Spinal cord (tissue), 10 donors: ENCODE results near the gene CDH22. TPM values are rescaled to one million over a fixed set of nuclear protein-coding genes. Genes with fewer than 3 reads are reported as not detected.

Source experiments
- DNase-seq, 6 donors: peaks; one replicate each; pipeline versions ENCODE4 v3.0.0 to v3.0.0-alpha.2; 2013 to 2015; ENCODE audit warnings: low spot score in 6 of 6, low read depth in 4 of 6
- H3K27ac ChIP-seq: one replicate; pipeline ENCODE4 v1.5.1; 2013; ENCODE audit warnings: low read depth, low read length, control low read depth
- H3K27me3 ChIP-seq: one replicate; pipeline ENCODE4 v1.6.1; 2013; ENCODE audit warnings: low read length; ENCODE audit not compliant: control insufficient read depth, insufficient read depth
- H3K36me3 ChIP-seq: one replicate; pipeline ENCODE4 v1.6.1; 2013; ENCODE audit warnings: low read length; ENCODE audit not compliant: control insufficient read depth, insufficient read depth
- H3K4me1 ChIP-seq: one replicate; pipeline ENCODE4 v1.6.1; 2013; ENCODE audit warnings: low read length; ENCODE audit not compliant: control insufficient read depth, insufficient read depth
- H3K4me3 ChIP-seq: one replicate; pipeline ENCODE4 v1.5.1; 2013; ENCODE audit warnings: low read depth, low read length, control low read depth
- H3K9me3 ChIP-seq: one replicate; pipeline ENCODE4 v1.6.1; 2013; ENCODE audit warnings: low read length; ENCODE audit not compliant: control insufficient read depth, insufficient read depth
- WGBS: methylation state at CpG from one replicate; pipeline ENCODE4 v1.1.5; 2013; ENCODE audit warnings: missing lambda C conversion rate; ENCODE audit not compliant: insufficient coverage; 5-methylcytosine and 5-hydroxymethylcytosine counted together
- polyA plus RNA-seq, 2 donors: library from polyadenylated mRNA; unstranded; fragments of 120-200 nt; gene quantifications; one replicate each; pipeline ENCODE4 v1.2.1, GENCODE V29; 2013; ENCODE audit not compliant: insufficient read length in 2 of 2
- total RNA-seq, 2 donors: library from RNA; depleted of rRNA in 1 of 2; stranded (reverse); fragments of 120-200 nt in 1 of 2; fragments of >200 nt in 1 of 2; gene quantifications; one replicate each; pipeline versions ENCODE4 v1.2.3 to v1.2.4, GENCODE V29; 2013 to 2014
- donor health status: healthy.

CDH22 gene
- total and polyA plus RNA-seq, 4 donors, result 1.6 to 13.1 (median 7.5) TPM

DNA sequence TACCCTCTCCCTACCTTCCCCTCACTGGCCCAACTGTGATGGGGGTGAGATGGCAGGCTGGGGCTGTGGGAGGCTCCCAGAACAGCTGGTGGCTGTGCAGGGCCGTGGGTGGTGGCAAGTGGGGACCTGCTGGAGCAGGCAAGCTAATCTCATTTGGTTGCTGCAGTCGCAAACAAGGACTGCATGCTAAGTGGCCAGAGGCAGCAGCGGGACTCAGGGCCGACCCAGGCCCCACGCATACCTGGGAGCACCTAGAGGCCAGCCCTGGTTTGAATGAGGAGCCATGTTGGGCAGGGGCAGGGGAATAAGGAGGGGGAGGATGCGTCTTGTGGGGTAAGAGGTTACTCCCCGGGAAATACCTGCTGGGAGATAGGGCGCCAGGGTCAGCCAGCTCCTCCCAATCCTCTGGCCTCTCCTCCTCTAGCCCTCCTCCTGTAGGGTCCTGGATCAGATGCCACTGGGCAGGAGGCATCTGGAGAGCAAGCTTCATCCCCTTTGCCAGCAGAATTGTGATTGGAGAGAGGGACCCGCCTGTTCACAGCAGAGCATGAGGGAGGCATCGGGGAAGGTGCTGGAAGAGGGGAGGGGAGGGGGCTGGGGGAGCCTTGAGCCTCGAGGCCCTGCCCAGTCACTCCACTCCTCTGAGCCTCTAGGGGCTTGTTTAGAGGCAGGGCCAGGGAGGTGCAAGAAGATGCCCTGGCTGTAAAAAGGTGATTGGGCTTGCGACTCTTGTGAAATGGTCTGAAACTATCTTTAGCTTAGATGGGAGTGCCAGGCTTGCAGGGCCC, 24.3 kb upstream of the CDH22 start:
- no peak for DNase-seq
- H3K4me3 ChIP-seq, result no peak overlapping the region
- WGBS, result 57% methylated on average over 9 of the region's 12 CpGs
- no peaks in the 10 kb centered on the region for H3K36me3 ChIP-seq
- peaks cover 34% of the 10 kb centered on the region for H3K4me1 ChIP-seq
- H3K9me3 ChIP-seq, result no peaks in the 10 kb centered on the region
- peaks cover 5% of the 10 kb centered on the region for H3K27me3 ChIP-seq
- H3K27ac ChIP-seq, result no peak overlapping the region

DNA sequence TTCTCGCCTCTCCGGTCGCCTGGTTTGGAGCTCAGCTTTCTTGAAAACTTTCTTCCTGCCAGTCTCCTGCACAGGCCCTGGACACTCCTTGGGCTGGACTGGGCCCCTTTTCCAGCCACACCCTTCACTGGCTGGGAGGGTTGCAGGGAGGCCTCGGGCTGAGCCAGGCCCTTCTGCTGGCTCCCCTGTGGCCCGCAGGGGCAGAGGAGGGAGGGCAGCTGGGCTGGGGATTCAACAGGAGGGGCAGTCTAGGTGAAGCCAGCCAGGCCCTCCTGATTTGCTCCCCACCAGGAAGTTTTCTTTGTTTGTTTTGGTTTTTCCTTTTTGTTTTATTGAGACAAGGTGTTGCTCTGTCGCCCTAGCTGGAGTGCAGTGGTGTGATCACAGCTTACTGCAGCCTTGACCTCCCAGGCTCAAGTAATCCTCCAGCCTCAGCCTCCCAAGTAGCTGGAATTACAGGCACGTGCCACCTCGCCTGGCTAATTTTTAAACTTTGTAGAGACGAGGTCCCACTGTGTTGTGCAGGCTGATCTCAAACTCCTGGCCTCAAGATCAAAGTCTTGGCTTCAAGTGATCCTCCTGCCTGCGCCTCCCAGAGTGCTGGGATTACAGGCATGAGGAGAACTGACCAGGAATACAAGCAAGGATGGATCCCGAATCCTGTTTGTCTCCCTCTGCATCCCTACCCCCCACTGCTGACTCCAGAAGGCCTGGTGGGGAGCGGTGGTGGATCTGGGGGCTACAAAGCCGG, 23.5 kb upstream of the CDH22 start:
- 73% methylated on average over 9 of the region's 13 CpGs for WGBS
- Histone ChIP-seq H3K27me3 (peaks cover 5% of the 10 kb centered on the region), H3K4me3 (no peak overlapping the region), H3K36me3 (no peaks in the 10 kb centered on the region), H3K9me3 (no peaks in the 10 kb centered on the region), H3K4me1 (peaks cover 33% of the 10 kb centered on the region), H3K27ac (no peak overlapping the region)
- no peak for DNase-seq

DNA sequence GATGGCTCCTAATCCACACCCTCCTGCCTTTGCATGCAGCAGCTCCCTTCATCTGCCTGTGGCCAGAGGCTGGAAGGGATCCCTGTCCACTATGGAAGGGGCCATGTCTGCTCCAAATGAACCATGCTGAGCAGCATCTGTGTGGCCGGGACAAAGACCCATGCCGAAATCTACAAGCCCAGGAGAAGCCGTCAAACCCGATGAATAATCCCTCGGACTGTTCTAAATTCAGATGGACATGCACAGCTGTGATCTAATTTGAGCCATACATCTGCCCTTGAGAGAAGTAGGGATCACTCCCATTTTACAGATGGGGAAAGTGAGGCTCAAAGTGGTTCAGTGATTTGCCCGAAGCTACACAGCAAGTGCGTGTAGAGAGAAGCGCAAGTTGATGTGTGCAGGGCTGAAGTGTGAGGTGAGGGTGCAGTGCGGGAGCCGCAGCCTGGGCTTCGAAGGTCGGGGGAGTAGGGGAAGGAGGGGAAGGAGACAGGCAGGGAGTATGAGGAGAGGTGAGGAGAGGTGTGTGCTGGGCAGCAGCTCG, 22.6 kb upstream of the CDH22 start:
- H3K4me1 ChIP-seq, result peaks cover 33% of the 10 kb centered on the region
- 81% methylated on average over 12 of the region's 13 CpGs for WGBS
- H3K27me3 ChIP-seq, result peaks cover 5% of the 10 kb centered on the region
- DNase-seq, result no peak
- no peak overlapping the region for H3K4me3 ChIP-seq
- no peaks in the 10 kb centered on the region for H3K36me3 ChIP-seq
- no peaks in the 10 kb centered on the region for H3K9me3 ChIP-seq
- H3K27ac ChIP-seq, result no peak overlapping the region

DNA sequence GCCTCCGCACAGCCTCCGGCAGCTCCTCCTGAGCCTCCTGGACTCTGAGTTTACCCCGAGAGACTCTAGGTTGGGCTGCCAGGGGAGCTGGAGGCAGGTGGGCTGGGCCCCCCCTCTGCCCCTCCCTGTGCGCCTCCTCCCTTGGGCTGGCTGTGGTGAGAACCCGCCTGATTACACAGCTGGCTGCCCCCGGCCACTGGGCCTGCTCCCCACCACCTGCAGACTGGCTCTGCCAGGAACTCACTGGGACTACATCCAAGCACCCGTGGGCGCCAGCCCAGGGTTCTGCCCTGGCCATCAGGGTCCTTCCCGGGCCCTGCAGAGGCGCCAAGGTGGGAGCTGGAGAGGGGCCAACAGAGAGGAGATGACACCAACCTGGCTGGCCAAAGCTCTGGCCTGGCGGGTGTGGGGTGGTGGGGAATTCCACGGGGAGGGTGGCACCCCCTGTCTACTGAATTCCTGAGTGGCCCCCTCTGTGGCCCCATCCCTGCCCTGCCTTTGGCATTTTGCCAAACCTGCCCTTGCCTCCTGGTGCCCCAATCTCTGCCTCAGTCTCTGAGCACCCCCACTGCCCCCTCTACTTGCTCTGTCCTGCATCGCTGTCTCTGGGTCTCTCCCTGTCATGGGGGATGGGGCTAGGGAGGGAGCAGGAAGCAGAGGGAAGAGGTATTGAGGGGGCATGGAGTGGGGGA, 21.9 kb upstream of the CDH22 start:
- 45% methylated on average over 13 of the region's 13 CpGs for WGBS
- no peak overlapping the region for H3K4me3 ChIP-seq
- no peaks in the 10 kb centered on the region for H3K9me3 ChIP-seq
- H3K27me3 ChIP-seq, result peaks cover 4% of the 10 kb centered on the region
- H3K36me3 ChIP-seq, result no peaks in the 10 kb centered on the region
- DNase-seq, result no peak
- peaks cover 33% of the 10 kb centered on the region for H3K4me1 ChIP-seq
- no peak overlapping the region for H3K27ac ChIP-seq

DNA sequence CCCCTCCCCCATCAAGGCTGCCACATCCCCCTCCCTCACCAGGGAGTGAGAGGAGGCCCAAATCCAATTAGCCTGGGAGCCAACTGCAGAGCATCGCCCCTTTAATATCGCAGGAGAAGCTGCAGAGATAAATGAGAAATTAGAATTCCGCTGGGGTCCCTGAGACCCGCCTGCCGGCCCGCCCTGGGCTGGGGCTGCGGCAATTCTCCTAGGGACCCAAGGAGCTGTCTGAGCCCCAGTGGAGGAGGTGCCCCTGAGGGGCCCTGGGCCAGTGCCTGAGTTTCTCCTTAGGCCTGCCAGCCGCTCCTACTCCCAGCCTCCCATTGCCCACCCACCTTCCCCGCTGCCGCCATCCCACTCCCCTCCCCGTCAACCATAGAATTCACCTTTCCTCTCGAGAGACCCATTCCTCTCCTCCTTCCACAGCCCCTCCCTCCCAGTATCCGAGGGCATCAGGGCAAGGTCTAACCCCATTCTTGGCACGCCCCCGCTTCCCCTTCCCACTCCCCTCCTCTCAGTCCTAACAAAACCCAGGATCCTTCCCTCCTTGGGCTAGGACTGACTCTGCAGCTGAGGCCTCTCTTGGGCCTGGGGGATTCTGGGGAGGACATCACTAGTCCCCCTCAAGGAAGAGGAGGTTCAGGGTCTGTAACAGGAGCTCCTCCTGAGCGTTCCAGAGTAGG, 20.0 kb upstream of the CDH22 start:
- H3K27ac ChIP-seq, result no peak overlapping the region
- peaks cover 25% of the 10 kb centered on the region for H3K4me1 ChIP-seq
- no peaks in the 10 kb centered on the region for H3K9me3 ChIP-seq
- no peaks in the 10 kb centered on the region for H3K36me3 ChIP-seq
- H3K27me3 ChIP-seq, result no peaks in the 10 kb centered on the region
- WGBS, result 38% methylated on average over 11 of the region's 16 CpGs
- DNase-seq, result no peak
- no peak overlapping the region for H3K4me3 ChIP-seq

DNA sequence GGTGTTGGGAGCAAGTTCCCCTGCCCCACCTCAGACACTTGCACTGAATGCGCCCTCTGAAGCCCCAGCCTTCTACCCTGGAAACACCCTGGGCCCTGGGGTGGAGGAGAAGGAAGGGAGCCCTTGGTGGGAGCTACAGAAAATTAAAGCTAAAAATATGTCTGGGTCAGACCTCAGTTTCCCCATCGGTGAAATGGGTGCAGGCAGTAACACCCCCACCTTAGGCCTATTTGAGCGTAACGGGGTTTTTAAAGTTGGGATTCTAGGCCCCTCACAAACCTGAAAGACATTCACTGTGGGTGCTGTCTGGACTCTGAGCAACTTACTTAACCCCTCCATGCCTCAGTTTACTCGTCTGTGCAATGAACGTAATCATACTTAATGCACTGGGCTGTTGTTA, 19.3 kb upstream of the CDH22 start:
- Histone ChIP-seq H3K4me3 (no peak overlapping the region), H3K9me3 (no peaks in the 10 kb centered on the region), H3K4me1 (peaks cover 22% of the 10 kb centered on the region), H3K36me3 (no peaks in the 10 kb centered on the region), H3K27ac (no peak overlapping the region), H3K27me3 (no peaks in the 10 kb centered on the region)
- no peak for DNase-seq
- 100% methylated on average over 3 of the region's 6 CpGs for WGBS

DNA sequence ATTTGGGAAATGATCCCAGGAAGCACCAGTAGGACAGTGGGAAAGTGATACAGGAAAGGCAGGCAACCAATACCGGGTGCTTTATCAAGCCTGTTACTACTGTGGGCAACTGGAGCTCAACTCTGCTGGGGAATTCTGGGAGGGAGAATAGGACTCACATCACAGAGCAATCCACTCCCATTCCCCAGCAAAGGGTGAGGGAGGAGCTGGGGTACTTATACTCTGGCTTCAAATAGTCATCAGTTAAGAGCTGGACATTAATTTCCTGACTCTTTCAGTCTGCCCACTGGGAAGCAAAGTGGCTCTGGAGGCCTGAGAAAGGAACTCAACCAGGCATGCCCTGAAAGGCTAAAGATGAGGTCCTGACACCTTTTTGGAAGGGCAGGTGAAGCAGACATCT, 17.5 kb upstream of the CDH22 start:
- Histone ChIP-seq H3K4me1 (peaks cover 21% of the 10 kb centered on the region), H3K4me3 (no peak overlapping the region), H3K27ac (no peak overlapping the region), H3K36me3 (no peaks in the 10 kb centered on the region), H3K9me3 (no peaks in the 10 kb centered on the region), H3K27me3 (no peaks in the 10 kb centered on the region)
- 60% methylated on average over 1 of the region's 1 CpG for WGBS
- no peak for DNase-seq

DNA sequence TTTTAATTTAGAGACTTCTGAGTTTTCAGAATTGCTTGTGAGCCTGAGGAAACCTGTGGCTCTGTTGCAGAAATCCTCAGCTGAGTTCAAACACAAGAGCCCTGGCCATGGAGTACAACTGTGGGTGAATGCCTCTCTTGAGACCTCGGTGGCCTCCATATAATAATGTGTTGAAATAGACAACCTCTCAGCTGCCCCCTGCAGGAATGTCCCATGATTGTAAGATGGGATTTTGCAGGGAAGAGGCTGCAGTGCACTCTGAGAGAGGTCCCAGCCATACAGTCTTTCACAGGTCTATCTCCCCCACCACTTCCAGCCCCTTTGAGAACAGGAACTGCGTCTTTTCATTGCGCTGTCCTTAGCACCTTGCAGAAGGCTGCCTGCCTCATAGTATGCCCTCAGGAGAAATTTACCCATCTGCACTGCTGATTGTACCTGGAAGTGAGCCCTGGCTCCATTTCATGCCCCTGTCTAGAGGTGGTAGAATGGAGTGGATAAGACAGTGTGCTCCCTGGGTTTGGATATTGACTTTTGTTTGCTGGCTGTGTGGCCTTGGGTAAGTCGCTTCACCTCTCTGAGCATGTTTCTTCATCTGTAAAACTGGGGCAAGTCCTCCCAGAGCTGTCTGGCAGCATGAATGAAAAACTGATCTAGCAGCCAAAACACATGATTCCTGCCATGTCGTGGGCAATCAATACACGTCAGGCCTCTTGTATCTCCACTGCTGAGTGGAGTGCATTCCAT, 16.8 kb upstream of the CDH22 start:
- no peak overlapping the region for H3K4me3 ChIP-seq
- H3K27ac ChIP-seq, result no peak overlapping the region
- H3K27me3 ChIP-seq, result no peaks in the 10 kb centered on the region
- H3K4me1 ChIP-seq, result peaks cover 14% of the 10 kb centered on the region
- no peak for DNase-seq
- H3K36me3 ChIP-seq, result no peaks in the 10 kb centered on the region
- no peaks in the 10 kb centered on the region for H3K9me3 ChIP-seq
- WGBS, result 92% methylated on average over 5 of the region's 6 CpGs

DNA sequence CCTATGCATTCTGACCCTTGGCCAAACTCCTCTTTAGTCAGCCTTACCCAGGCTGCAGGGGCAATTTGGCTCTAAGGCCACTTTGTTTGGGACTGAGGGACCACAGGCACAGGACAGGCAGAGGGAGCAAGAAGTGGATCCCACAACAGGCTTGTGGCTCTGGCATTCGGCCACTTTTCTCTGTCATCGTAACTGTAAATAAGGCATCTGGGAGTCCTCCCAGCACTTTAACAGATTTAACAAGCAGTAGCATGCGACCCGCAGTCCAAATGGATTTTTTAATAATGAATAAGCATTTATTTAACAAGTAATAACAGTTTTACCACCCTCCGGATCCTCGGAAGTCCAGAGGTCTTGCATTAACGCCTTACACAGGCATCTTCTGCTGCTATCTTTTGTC, 16.1 kb upstream of the CDH22 start:
- WGBS, result 57% methylated on average over 1 of the region's 7 CpGs
- Histone ChIP-seq H3K27me3 (no peaks in the 10 kb centered on the region), H3K36me3 (no peaks in the 10 kb centered on the region), H3K4me3 (no peak overlapping the region), H3K9me3 (no peaks in the 10 kb centered on the region), H3K4me1 (peaks cover 7% of the 10 kb centered on the region), H3K27ac (no peak overlapping the region)
- DNase-seq, result no peak
